IPS-18a (cell line): Measurements from ENCODE around the gene HS3ST5.
A peak's percentile ranks its signal among the peaks of the same experiment; 100 is the strongest.

Experiments used
- H3K27ac ChIP-seq: one replicate; pipeline ENCODE4 v1.5.1; 2013; ENCODE audit warnings: low read length
- H3K27me3 ChIP-seq: one replicate; pipeline ENCODE4 v1.6.1; 2013; ENCODE audit warnings: mild to moderate bottlenecking, low read length; ENCODE audit not compliant: control insufficient read depth, insufficient read depth
- H3K36me3 ChIP-seq: one replicate; pipeline ENCODE4 v1.6.1; 2013; ENCODE audit warnings: low read depth, low read length; ENCODE audit not compliant: control insufficient read depth
- H3K4me1 ChIP-seq: one replicate; pipeline ENCODE4 v1.6.1; 2013; ENCODE audit warnings: low read depth, low read length; ENCODE audit not compliant: control insufficient read depth
- H3K4me3 ChIP-seq: one replicate; pipeline ENCODE4 v1.5.1; 2013; ENCODE audit warnings: low read length
- H3K9ac ChIP-seq: one replicate; pipeline ENCODE4 v1.6.1; 2013; ENCODE audit warnings: mild to moderate bottlenecking, low read length, moderate library complexity
- H3K9me3 ChIP-seq: one replicate; pipeline ENCODE4 v1.6.1; 2013; ENCODE audit warnings: low read depth, low read length; ENCODE audit not compliant: control insufficient read depth

The HS3ST5 gene

GRCh38 chr6:114342826-114343781, at the start of gene HS3ST5:
Gene HS3ST5, minus strand, starts transcription at chr6:114343023. Its CDS starts 280,178 bp downstream, at chr6:114062845.
- H3K27me3 ChIP-seq: peaks cover 3% of the 10 kb centered on the region
- no peaks in the 10 kb centered on the region for H3K9me3 ChIP-seq
- H3K27ac ChIP-seq: no peak within 1 kb of the TSS
- no peaks in the 10 kb centered on the region for H3K36me3 ChIP-seq
- peak within 1 kb of the TSS; percentile 97 for H3K4me3 ChIP-seq
- peaks cover 42% of the 10 kb centered on the region for H3K4me1 ChIP-seq
- peak within 1 kb of the TSS; percentile 64 for H3K9ac ChIP-seq

GRCh38 chr6:114390176-114390575, 47.4 kb upstream of the HS3ST5 start:
- no peaks in the 10 kb centered on the region for H3K9me3 ChIP-seq
- H3K27ac ChIP-seq: no peak overlapping the region
- no peaks in the 10 kb centered on the region for H3K36me3 ChIP-seq
- no peak overlapping the region for H3K9ac ChIP-seq
- H3K4me1 ChIP-seq: peaks cover 29% of the 10 kb centered on the region
- no peak overlapping the region for H3K4me3 ChIP-seq
- H3K27me3 ChIP-seq: no peaks in the 10 kb centered on the region

GRCh38 chr6:114389111-114389510, 46.3 kb upstream of the HS3ST5 start:
- Histone ChIP-seq H3K4me3 (no peak overlapping the region), H3K4me1 (peaks cover 37% of the 10 kb centered on the region), H3K27me3 (no peaks in the 10 kb centered on the region), H3K9me3 (no peaks in the 10 kb centered on the region), H3K36me3 (no peaks in the 10 kb centered on the region), H3K9ac (no peak overlapping the region), H3K27ac (no peak overlapping the region)

GRCh38 chr6:114382406-114382805, 39.6 kb upstream of the HS3ST5 start:
- Histone ChIP-seq H3K9ac (no peak overlapping the region), H3K4me3 (no peak overlapping the region), H3K36me3 (no peaks in the 10 kb centered on the region), H3K9me3 (no peaks in the 10 kb centered on the region), H3K27ac (no peak overlapping the region), H3K27me3 (no peaks in the 10 kb centered on the region), H3K4me1 (peaks cover 33% of the 10 kb centered on the region)

GRCh38 chr6:114377881-114378280, 35.1 kb upstream of the HS3ST5 start:
- no peak overlapping the region for H3K4me3 ChIP-seq
- no peaks in the 10 kb centered on the region for H3K36me3 ChIP-seq

GRCh38 chr6:114376611-114377175, 33.9 kb upstream of the HS3ST5 start:
- Histone ChIP-seq H3K27ac (no peak overlapping the region), H3K4me1 (peaks cover 22% of the 10 kb centered on the region), H3K9ac (peak overlapping the region; percentile 20), H3K36me3 (no peaks in the 10 kb centered on the region), H3K4me3 (no peak overlapping the region), H3K9me3 (no peaks in the 10 kb centered on the region), H3K27me3 (no peaks in the 10 kb centered on the region)

More at GRCh38 chr6:114377881-114378280, 35.1 kb upstream of the HS3ST5 start:
- Histone ChIP-seq H3K27ac (no peak overlapping the region), H3K4me1 (peaks cover 22% of the 10 kb centered on the region), H3K9me3 (no peaks in the 10 kb centered on the region), H3K9ac (no peak overlapping the region), H3K27me3 (no peaks in the 10 kb centered on the region)

- Histone ChIP-seq H3K27ac (no peak overlapping the region), H3K9me3 (no peaks in the 10 kb centered on the region), H3K9ac (no peak overlapping the region), H3K27me3 (no peaks in the 10 kb centered on the region), H3K4me3 (no peak overlapping the region), H3K4me1 (peaks cover 22% of the 10 kb centered on the region), H3K36me3 (no peaks in the 10 kb centered on the region)
Observed at GRCh38 chr6:114375541-114376192, 32.8 kb upstream of the HS3ST5 start.

GRCh38 chr6:114367315-114367961, 24.6 kb upstream of the HS3ST5 start:
- Histone ChIP-seq H3K27ac (no peak overlapping the region), H3K9me3 (no peaks in the 10 kb centered on the region), H3K27me3 (no peaks in the 10 kb centered on the region), H3K4me3 (no peak overlapping the region), H3K9ac (no peak overlapping the region), H3K36me3 (no peaks in the 10 kb centered on the region), H3K4me1 (peaks cover 27% of the 10 kb centered on the region)

GRCh38 chr6:114366899-114367298, 24.1 kb upstream of the HS3ST5 start:
- Histone ChIP-seq H3K27ac (no peak overlapping the region), H3K4me3 (no peak overlapping the region), H3K36me3 (no peaks in the 10 kb centered on the region), H3K4me1 (peaks cover 31% of the 10 kb centered on the region), H3K27me3 (no peaks in the 10 kb centered on the region), H3K9ac (no peak overlapping the region), H3K9me3 (no peaks in the 10 kb centered on the region)

GRCh38 chr6:114364301-114364700, 21.5 kb upstream of the HS3ST5 start:
- H3K36me3 ChIP-seq: no peaks in the 10 kb centered on the region
- no peak overlapping the region for H3K9ac ChIP-seq
- H3K27me3 ChIP-seq: no peaks in the 10 kb centered on the region
- peaks cover 49% of the 10 kb centered on the region for H3K4me1 ChIP-seq
- H3K9me3 ChIP-seq: no peaks in the 10 kb centered on the region
- no peak overlapping the region for H3K4me3 ChIP-seq
- peak overlapping the region; percentile 63 for H3K27ac ChIP-seq

- no peak overlapping the region for H3K27ac ChIP-seq
Observed at GRCh38 chr6:114362957-114363356, 20.1 kb upstream of the HS3ST5 start.

More at GRCh38 chr6:114362957-114363356, 20.1 kb upstream of the HS3ST5 start:
- Histone ChIP-seq H3K4me3 (no peak overlapping the region), H3K27me3 (no peaks in the 10 kb centered on the region), H3K9ac (no peak overlapping the region), H3K4me1 (peaks cover 49% of the 10 kb centered on the region), H3K9me3 (no peaks in the 10 kb centered on the region), H3K36me3 (no peaks in the 10 kb centered on the region)
